ENCODE data around the gene SRL.
"Not testable (repeated sequence)": the region's sequence is repeated elsewhere in the genome, so short reads cannot be mapped to it uniquely, and the experiment has no call there.

Gene SRL

GRCh38 chr16:4257646-4258556 lies 16.0 kb upstream of the SRL start:
- no peak for DNase-seq

- DNase-seq: peak; percentile 100
Observed at GRCh38 chr16:4253394-4254150, 11.7 kb upstream of the SRL start.

GRCh38 chr16:4253012-4253393 lies 11.1 kb upstream of the SRL start:
- not testable (repeated sequence) for DNase-seq

- no peak for DNase-seq
Observed at GRCh38 chr16:4249530-4250308, 7.8 kb upstream of the SRL start.

- DNase-seq: no peak
Observed at GRCh38 chr16:4247460-4247784, 5.5 kb upstream of the SRL start.

- no peak for DNase-seq
Observed at GRCh38 chr16:4246777-4247459, 5.0 kb upstream of the SRL start.

- DNase-seq: peak; percentile 48
Observed at GRCh38 chr16:4245077-4245791, 3.4 kb upstream of the SRL start.

DNA sequence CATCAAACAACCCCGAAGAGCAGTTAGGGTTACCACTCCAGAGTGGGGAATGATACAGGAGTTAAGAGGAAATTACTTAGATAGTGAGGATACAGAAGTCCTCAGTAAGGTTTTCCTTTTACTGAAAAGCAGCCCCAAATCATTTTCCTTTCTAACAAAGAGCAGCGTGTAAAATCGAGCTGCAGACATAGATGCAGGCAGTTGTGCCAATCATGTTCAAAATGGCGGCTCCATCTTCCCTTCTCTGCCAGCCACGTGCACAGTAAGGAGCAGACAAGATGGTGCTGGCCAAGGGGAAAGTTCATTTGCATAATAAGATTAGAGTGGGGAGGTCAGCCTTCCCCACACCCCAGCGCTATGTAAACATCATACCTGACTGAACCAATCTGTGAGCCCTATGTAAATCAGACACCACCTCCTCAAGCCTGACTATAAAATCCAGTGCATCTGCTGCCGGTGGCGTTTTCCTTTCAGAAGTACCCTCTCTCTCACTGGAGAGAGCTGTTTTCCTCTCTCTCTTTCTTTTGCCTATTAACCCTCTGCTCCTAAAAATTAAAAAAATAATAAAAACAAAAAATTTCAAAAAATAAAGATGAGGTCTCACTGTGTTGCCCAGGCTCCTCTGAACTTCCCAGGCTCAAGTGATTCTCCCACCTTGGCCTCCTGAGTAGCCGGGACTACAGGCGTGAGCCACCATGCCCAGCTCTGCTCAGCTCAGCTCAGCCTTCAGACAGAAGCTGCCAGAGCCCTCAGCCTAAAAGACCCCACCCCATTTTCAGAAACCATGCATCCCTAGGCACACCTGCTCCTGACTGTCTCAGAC lies 2.6 kb upstream of the SRL start:
- no peak for DNase-seq

DNA sequence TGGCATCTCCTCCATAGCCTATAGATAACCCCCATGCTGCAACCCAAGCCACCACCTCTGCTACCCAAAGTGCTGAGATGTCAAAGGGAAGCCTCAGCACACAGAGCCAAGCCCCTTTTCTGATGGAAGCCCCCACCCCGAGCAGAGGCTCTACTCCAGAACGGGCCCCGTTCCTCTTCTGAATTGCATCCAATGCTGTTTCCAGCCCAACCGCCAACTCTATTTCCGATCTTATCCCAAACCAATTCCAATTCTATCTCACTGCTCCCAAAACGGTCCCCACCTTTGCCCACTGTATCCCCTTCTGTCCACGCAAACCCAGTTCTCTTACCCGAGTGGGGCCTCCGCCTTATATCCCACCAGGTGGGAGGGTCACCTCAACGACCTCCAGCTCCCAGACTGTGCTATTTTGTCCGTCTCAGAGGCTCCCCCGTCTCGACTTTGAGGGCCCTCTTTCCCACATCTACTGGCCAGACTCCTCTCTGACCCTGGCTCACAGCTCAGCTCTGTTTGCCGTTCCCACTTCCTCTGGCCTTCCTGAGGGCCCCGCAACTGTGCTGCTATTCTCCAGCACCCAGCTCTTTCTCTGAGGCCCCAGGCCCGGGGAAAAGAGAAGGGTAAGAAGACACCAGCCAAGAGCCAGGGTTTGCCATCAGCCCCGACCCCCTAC lies 487 bp downstream of the SRL start:
- DNase-seq: no peak

DNA sequence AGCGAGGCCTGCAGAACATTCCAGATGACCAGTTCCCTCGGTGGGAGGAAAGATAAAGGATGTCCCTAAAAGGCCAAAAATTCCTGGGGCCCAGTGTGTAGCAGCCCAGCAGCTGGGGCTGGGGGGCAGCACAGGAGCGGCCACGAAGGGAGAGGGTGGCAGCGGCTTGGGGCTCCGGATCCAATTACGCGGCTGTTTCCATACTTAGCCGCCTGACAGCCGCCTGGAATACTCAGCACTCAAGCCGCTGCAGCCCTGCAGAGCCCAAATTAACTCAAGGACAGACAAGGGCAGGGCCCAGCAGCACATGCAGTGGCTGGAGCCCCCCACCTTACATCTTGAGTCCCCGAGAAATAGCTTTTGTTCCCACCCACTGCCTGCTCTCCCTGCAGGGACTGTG lies 1.3 kb downstream of the SRL start:
- DNase-seq: no peak

GRCh38 chr16:4239682-4240175 lies 2.2 kb downstream of the SRL start:
- DNase-seq: no peak

GRCh38 chr16:4239020-4239419 lies 2.9 kb downstream of the SRL start:
- DNase-seq: peak; percentile 3

GRCh38 chr16:4233431-4233830 lies 8.4 kb downstream of the SRL start:
- DNase-seq: no peak

DNA sequence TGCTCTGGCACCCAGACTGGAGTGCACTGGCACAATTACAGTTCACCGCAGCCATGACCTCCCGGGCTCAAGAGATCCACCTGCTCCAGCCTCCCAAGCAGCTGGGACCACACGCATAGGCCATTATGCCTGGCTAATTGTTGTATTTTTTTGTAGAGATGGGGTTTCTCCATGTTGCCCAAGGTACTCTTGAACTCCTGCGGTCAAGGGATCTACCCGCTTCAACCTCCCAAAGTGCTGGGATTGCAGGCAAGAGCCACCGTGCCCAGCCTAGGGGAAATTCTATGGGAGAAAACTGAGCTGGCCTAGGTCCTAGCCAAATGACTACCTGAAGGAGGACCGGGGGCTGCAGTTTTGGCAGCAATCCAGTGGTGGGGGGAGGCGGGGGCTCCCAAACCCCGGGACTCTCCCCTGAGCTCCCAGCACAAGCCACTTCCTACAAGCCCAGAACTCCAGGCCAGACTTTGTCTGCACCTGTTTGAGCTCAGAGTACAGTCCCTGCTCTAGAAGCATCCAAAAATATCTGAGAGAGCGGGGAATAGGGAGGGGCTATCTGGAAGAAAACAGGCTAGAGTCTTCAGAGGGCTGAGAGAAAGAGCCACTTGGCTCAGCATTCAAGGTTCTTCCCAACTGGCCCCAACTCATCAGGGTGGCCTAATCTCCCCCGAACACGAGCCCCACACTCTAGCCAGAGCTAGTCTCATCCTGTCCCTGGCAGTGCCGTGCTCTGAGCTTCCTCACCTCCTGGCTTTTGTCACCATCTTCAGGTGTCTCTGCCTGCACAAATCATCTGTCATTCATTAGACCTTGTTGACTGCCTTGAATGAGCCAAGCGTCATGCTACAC lies 9.1 kb downstream of the SRL start:
- no peak for DNase-seq

GRCh38 chr16:4231886-4232285 lies 10.0 kb downstream of the SRL start:
- DNase-seq: no peak

DNA sequence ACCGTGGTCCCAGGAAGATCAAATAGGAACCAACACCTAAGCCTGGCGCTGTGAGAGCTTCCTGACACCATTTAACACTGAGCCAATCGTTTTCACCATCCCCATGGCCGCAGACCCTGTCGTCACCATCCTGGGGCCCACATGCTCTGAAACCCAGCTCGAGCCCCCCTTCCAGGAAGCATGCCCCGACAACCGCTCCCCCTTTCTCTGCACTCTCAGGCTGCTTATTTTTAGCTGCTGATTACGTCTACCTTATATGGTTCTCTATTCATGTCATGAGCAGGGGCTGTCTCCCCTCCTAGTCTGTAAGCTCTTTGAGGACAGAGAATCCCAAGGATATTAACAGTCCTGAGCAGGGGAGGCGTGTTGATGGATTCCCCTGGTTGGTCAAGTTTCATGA lies 10.5 kb downstream of the SRL start:
- no peak for DNase-seq

DNA sequence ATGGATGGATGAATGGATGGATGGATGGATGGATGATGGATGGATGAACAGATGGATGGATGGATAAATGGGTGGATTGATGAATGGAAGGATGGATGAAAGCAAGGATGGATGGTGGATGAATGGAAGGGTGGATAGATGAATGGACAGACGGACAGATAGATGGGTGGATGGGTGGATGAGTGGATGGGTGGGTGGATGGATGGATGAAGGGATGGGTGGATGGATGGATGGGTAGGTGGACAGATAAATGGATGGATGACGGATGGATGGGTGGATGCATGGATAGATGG lies 14.9 kb downstream of the SRL start:
- no peak for DNase-seq

DNA sequence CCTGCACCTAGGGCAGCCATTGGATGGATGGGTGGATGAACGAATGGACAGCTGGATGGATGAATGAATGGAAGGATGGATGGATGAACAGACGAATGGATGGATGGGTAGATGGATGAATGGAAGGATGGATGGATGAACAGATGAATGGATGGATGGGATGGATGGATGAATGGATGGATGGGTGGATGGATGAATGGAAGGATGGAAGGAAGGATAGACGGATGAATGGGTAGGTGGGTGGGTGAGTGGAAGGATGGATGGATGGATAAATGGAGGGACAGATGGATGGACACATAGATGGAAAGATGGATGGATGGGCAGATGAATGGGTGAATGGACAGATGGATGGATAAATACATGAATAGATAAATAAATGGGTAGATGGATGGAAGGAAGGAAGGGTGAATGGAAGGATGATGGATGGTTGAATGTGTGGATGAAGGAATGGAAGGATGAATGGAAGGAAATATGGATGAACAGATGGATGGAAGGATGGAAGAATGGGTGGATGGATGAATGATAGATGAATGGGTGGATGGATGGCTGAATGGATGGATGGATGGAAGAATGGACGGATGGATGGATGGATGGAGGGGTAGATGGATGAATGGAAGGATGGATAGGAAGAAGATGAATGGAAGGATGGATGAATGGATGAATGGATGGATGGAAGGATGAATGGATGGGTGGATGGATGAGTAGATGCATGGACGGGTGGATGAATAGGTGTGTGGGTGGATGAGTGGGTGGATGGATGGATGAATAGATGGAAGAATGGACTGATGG lies 15.4 kb downstream of the SRL start:
- no peak for DNase-seq

DNA sequence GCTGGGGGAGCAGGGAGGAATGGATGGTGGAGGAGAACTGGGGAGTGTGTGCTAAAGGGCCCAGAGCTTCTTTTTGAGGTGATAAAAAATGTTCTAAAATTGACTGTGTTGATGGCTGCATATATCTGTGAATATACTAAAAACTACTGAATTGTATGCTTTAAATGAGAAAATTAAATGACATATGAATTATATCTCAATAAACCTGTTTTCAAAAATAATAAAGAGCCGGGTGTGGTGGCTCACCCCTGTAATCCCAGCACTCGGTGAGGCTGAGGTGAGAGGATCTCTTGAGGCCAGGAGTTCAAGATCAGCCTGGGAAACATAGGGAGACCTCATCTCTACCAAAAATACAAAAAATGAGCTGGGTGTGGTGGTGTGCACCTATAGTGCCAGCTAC lies 16.8 kb downstream of the SRL start:
- DNase-seq: no peak

Measured in inflammatory macrophage treated with lipopolysaccharide for 4 hours (primary cell).